ENCODE data around the gene IZUMO1. TPM values are rescaled to one million over a fixed set of nuclear protein-coding genes. Genes with fewer than 3 reads are reported as not detected.

The IZUMO1 gene
- total and polyA plus RNA-seq, 12 donors = 0.59 to 2.9 (median 1.2) TPM; not detected in 3

DNA sequence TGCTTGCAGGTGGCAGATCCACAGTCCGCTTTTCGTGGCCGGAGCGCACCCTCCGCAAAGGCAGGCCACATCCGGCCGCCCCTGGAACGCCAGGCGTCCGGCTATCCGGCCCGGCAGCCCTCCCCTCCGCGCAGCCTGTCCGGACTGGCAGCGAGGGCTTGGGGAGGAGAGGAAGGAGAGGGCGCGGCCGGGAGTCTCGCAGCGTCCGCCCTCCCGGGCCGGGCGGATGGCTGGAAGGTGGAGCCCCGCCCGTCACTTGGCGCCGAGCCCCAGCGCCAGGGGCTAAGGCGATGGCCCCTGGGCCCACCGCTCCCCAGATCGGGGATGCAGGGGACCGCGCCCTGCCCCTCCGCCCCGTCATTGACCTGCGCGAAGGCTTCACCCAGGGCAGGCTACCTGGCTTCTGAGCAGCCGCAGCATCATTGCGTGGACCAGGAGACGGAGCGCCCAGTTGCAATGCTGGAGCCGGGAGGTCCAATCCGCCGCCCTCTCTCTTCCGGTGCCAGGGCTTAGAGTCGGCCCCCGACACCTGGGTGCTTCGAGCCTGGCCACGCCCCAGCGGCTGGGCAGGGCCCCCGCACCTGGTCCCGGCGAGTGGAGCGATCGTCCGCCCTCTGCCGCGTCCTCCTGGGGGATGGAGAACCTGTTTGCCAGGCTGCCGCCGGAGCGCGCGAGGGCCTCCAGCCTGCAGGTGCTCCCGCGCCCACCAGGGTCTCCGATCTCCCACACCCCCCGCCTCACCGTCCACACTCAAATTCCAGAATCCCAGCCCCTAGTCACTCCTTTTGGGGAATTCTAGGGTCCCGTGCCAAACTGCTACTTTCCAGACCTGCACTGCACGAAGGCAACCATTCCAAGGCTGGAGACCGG is 6.0 kb upstream of the IZUMO1 start, which contains the start of gene FUT1:
Gene FUT1, minus strand, starts transcription at position 146 of the 870 bp plus-strand sequence. CDS start 1,360 bp downstream, outside the sequence.
- Histone ChIP-seq H3K9me3 (replicated peaks in 1 of 3) (no peaks in the 10 kb centered on the region), H3K27me3 (no peaks in the 10 kb centered on the region), H3K36me3 (replicated peaks in 1 of 2) (no peaks in the 10 kb centered on the region), H3K27ac (peak within 1 kb of the TSS in 3 of 5 donors; percentile 5 to 59 (median 26)), H3K4me1 (replicated peaks in 1 of 2) (peaks cover 5 to 15% of the 10 kb centered on the region in 2 donors), H3K4me3 (peak within 1 kb of the TSS in 2 of 4 donors; percentile 3 to 47)
- WGBS, 4 donors = 4 to 10% (median 8%) methylated on average over 11 to 73 of the region's 73 CpGs
- TF ChIP-seq, protein P1, sequence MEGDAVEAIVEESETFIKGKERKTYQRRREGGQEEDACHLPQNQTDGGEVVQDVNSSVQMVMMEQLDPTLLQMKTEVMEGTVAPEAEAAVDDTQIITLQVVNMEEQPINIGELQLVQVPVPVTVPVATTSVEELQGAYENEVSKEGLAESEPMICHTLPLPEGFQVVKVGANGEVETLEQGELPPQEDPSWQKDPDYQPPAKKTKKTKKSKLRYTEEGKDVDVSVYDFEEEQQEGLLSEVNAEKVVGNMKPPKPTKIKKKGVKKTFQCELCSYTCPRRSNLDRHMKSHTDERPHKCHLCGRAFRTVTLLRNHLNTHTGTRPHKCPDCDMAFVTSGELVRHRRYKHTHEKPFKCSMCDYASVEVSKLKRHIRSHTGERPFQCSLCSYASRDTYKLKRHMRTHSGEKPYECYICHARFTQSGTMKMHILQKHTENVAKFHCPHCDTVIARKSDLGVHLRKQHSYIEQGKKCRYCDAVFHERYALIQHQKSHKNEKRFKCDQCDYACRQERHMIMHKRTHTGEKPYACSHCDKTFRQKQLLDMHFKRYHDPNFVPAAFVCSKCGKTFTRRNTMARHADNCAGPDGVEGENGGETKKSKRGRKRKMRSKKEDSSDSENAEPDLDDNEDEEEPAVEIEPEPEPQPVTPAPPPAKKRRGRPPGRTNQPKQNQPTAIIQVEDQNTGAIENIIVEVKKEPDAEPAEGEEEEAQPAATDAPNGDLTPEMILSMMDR (IDR thresholded peaks at IDR 0.05) = no peak
- peak in 1 of 2 donors; percentile 60 for TF ChIP-seq POLR2A (IDR thresholded peaks at IDR 0.05)
- intact Hi-C loops (cut with DNase I) = no loop called here
- peak in 6 of 7 donors; percentile 47 to 75 (median 61) for DNase-seq

DNA sequence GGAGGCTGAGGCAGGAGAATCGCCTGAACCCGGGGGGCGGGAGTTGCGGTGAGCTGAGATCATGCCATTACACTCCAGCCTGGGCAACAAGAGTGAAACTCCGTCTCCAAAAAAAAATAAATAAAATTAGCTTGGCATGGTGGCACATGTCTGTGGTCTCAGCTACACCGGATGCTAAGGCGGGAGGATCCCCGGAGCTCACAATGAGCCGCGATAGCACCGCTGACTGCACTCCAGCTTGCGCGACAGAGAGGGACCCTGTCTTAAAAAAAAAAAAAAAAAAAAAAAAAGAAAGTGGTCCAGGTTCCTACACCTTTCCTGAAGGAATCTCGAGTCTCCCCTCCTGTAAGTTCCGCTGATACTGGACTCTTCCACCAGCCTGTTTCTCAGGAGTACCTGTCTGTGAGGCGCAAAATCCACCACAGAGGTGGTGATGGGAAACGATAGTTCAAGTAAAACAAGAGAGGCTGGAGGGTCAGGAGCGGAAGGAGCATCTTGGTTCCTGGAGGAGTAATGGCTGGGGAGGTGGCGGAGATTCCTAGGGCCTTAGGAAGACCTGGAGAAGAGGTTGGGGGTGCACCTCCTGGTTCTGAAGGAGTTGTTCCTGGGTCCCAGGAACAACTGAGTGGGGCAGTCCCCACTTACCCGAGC is 5.3 kb upstream of the IZUMO1 start:
- intact Hi-C loops (cut with DNase I) = no loop called here
- Histone ChIP-seq H3K27me3 (no peaks in the 10 kb centered on the region), H3K4me3 (peak overlapping the region in 2 of 4 donors; percentile 3 to 47), H3K4me1 (replicated peaks in 1 of 2) (peaks cover 5 to 20% of the 10 kb centered on the region in 2 donors), H3K9me3 (replicated peaks in 1 of 3) (no peaks in the 10 kb centered on the region), H3K27ac (peak overlapping the region in 2 of 5 donors; percentile 26 to 59), H3K36me3 (replicated peaks in 1 of 2) (no peaks in the 10 kb centered on the region)
- 30 to 56% (median 46%) methylated on average over 18 to 20 of the region's 20 CpGs for WGBS, 4 donors
- DNase-seq = no peak
- no peak for TF ChIP-seq POLR2A (IDR thresholded peaks at IDR 0.05)
- TF ChIP-seq, protein P1 (IDR thresholded peaks at IDR 0.05) = no peak

DNA sequence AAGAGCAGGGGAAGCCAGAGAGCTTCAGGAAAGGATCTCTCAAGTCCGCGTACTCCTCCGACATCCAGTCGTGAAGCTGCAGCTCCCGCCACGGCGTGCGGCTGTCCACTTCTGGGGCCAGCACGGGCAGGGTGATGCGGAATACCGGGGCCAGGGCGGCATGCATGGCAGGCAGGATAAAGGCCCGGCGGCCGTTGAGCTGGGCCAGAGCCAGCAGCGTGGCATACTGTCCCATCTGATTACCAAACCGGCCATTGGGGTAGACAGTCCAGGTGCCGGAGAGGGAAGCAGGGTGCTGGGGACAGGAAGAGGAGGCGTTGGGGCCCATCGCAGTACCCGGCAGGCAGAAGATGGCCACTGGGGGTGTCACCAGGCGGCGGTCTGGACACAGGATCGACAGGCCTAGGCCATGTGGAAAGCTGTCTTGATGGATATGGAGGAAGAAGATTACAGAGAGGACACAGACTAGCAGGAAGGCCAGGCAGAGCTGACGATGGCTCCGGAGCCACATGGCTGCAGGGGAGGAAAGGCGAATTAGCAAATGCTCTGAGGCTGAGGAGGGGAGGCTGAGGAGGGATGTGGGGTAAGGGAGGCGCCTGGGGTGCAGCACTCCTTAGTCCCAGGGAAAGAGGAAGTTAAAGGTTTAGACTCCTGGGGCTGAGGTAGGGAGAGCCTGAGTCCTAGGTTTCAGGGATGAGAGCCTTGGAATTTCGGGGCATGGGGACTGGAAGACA is 4.2 kb upstream of the IZUMO1 start:
- TF ChIP-seq, protein P1 (IDR thresholded peaks at IDR 0.05) = no peak
- TF ChIP-seq POLR2A (IDR thresholded peaks at IDR 0.05) = no peak
- intact Hi-C loops (cut with DNase I) = no loop called here
- Histone ChIP-seq H3K4me3 (no peak overlapping the region), H3K36me3 (replicated peaks in 1 of 2) (no peaks in the 10 kb centered on the region), H3K4me1 (replicated peaks in 1 of 2) (peaks cover 5 to 21% of the 10 kb centered on the region in 2 donors), H3K27ac (no peak overlapping the region), H3K9me3 (replicated peaks in 1 of 3) (no peaks in the 10 kb centered on the region), H3K27me3 (no peaks in the 10 kb centered on the region)
- no peak for DNase-seq
- 85 to 92% (median 90%) methylated on average over 28 to 29 of the region's 29 CpGs for WGBS, 4 donors

DNA sequence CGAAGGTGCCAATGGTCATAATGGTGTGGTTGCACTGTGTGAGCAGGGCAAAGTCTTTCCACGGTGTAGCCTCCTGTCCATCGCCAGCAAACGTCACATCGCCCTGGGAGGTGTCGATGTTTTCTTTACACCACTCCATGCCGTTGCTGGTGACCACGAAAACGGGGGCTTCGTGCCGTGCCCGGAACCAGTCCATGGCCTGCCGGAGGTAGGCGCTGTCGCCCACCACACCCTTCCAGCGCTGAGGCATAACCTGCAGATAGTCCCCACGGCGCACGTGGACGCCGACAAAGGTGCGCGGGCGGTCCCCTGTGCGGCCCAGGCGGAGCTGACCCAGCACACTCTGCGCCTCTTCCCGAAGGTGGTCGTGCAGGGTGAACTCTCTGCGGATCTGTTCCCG is 3.6 kb upstream of the IZUMO1 start:
- intact Hi-C loops (cut with DNase I) = no loop called here
- H3K27me3 ChIP-seq = no peaks in the 10 kb centered on the region
- H3K27ac ChIP-seq = no peak overlapping the region
- no peak for DNase-seq
- 94 to 97% (median 96%) methylated on average over 28 to 31 of the region's 31 CpGs for WGBS, 4 donors
- H3K9me3 ChIP-seq (replicated peaks in 1 of 3) = no peaks in the 10 kb centered on the region
- TF ChIP-seq, protein P1 (IDR thresholded peaks at IDR 0.05) = no peak
- no peak for TF ChIP-seq POLR2A (IDR thresholded peaks at IDR 0.05)
- peaks cover 5 to 21% of the 10 kb centered on the region in 2 donors for H3K4me1 ChIP-seq (replicated peaks in 1 of 2)
- no peaks in the 10 kb centered on the region for H3K36me3 ChIP-seq (replicated peaks in 1 of 2)
- H3K4me3 ChIP-seq = no peak overlapping the region
